SK-N-SH (cell line): ENCODE data around the gene PDCD6IP.

Experiments
- EP300 ChIP-seq, 2 experiments: IDR thresholded peaks; 2 replicates each; pipeline versions ENCODE4 v1.4.0 to v1.6.1; 2012; ENCODE audit warnings: borderline replicate concordance in 1 of 2, low read depth in 1 of 2, low read length in 1 of 2
- POLR2AphosphoS5 ChIP-seq: IDR thresholded peaks from 2 replicates; pipeline ENCODE4 v1.6.1; 2012; ENCODE audit warnings: low read depth, low read length
- RCOR1 ChIP-seq: fragments of 150-350 bp; IDR thresholded peaks from 2 replicates; pipeline ENCODE4 v1.6.1; 2017; ENCODE audit warnings: antibody characterized with exemption, low read length
- RFX5 ChIP-seq: IDR thresholded peaks from 2 replicates; pipeline ENCODE4 v1.6.1; 2012; ENCODE audit warnings: mild to moderate bottlenecking, improper control_type of control experiment, low read length
- SIN3A ChIP-seq: IDR thresholded peaks from 2 replicates; pipeline ENCODE4 v1.6.1; 2012; ENCODE audit warnings: low read depth, mild to moderate bottlenecking, low read length, moderate library complexity, borderline replicate concordance
- YY1 ChIP-seq: IDR thresholded peaks from 2 replicates; pipeline ENCODE4 v1.4.0; 2012; ENCODE audit warnings: low read depth, mild to moderate bottlenecking
- TF ChIP-seq, protein P1 (sequence below): fragments of 200-600 bp; sonication (generic); IDR thresholded peaks from 2 replicates; pipeline ENCODE4 v1.6.1; 2017; ENCODE audit warnings: antibody characterized with exemption, mild to moderate bottlenecking, moderate library complexity
- TF ChIP-seq, protein P2 (sequence below): IDR thresholded peaks from 2 replicates; pipeline ENCODE4 v1.6.1; 2012; ENCODE audit warnings: mild to moderate bottlenecking, low read depth, low read length, moderate library complexity

DNA sequence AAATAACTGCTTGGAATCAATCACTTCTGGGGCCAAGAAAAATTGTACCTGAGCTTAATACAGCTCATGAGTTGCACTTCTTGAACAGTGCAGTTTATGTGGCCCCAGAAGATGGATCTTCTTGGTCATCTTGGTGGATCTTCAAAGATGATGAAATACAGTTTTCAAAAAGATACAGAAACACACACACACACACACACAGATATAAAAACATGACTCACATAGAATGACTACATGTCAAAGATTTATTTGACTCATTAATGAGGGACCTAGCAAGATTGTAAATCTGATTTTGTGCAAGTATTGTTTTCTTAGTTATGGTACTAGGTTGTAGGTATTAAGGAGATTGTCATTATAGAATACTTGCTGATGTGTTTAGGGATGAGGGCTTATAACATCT is 32.6 kb downstream of the PDCD6IP start:
- TF ChIP-seq, protein P1, sequence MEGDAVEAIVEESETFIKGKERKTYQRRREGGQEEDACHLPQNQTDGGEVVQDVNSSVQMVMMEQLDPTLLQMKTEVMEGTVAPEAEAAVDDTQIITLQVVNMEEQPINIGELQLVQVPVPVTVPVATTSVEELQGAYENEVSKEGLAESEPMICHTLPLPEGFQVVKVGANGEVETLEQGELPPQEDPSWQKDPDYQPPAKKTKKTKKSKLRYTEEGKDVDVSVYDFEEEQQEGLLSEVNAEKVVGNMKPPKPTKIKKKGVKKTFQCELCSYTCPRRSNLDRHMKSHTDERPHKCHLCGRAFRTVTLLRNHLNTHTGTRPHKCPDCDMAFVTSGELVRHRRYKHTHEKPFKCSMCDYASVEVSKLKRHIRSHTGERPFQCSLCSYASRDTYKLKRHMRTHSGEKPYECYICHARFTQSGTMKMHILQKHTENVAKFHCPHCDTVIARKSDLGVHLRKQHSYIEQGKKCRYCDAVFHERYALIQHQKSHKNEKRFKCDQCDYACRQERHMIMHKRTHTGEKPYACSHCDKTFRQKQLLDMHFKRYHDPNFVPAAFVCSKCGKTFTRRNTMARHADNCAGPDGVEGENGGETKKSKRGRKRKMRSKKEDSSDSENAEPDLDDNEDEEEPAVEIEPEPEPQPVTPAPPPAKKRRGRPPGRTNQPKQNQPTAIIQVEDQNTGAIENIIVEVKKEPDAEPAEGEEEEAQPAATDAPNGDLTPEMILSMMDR: no peak
- TF ChIP-seq RCOR1 (no peak), POLR2AphosphoS5 (no peak), YY1 (no peak), RFX5 (no peak), SIN3A (no peak), EP300 (IDR thresholded peaks at IDR 0.05; ENCODE audit: borderline replicate concordance in 1 of 2, low read depth in 1 of 2, low read length in 1 of 2) (no peak)
- TF ChIP-seq, protein P2, sequence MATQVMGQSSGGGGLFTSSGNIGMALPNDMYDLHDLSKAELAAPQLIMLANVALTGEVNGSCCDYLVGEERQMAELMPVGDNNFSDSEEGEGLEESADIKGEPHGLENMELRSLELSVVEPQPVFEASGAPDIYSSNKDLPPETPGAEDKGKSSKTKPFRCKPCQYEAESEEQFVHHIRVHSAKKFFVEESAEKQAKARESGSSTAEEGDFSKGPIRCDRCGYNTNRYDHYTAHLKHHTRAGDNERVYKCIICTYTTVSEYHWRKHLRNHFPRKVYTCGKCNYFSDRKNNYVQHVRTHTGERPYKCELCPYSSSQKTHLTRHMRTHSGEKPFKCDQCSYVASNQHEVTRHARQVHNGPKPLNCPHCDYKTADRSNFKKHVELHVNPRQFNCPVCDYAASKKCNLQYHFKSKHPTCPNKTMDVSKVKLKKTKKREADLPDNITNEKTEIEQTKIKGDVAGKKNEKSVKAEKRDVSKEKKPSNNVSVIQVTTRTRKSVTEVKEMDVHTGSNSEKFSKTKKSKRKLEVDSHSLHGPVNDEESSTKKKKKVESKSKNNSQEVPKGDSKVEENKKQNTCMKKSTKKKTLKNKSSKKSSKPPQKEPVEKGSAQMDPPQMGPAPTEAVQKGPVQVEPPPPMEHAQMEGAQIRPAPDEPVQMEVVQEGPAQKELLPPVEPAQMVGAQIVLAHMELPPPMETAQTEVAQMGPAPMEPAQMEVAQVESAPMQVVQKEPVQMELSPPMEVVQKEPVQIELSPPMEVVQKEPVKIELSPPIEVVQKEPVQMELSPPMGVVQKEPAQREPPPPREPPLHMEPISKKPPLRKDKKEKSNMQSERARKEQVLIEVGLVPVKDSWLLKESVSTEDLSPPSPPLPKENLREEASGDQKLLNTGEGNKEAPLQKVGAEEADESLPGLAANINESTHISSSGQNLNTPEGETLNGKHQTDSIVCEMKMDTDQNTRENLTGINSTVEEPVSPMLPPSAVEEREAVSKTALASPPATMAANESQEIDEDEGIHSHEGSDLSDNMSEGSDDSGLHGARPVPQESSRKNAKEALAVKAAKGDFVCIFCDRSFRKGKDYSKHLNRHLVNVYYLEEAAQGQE: no peak
